ENCODE results near the gene NR6A1. TPM values are rescaled to one million over a fixed set of nuclear protein-coding genes. Genes with fewer than 3 reads are reported as not detected.
A peak's percentile ranks its signal among the peaks of the same experiment; 100 is the strongest.

NR6A1 gene
- total RNA-seq, 1 donor from 2014 or later: 63.8 TPM

GRCh38 chr9:124686918-124687317 is 84.2 kb downstream of the NR6A1 start:
- H3K9me3 Mint-ChIP-seq (ENCODE audit: unreplicated experiment): no peaks in the 10 kb centered on the region
- H3K27me3 Mint-ChIP-seq (ENCODE audit: unreplicated experiment): no peaks in the 10 kb centered on the region
- no peak overlapping the region for H3K4me3 Mint-ChIP-seq (ENCODE audit: unreplicated experiment)
- TF ChIP-seq CTCF (IDR thresholded peaks at IDR 0.05; ENCODE audit: unreplicated experiment): no peak
- peaks cover 9% of the 10 kb centered on the region for H3K4me1 Mint-ChIP-seq (ENCODE audit: unreplicated experiment)
- H3K27ac Mint-ChIP-seq (ENCODE audit: unreplicated experiment): no peak overlapping the region
- peaks cover 4% of the 10 kb centered on the region for H3K36me3 Mint-ChIP-seq (ENCODE audit: low read depth, unreplicated experiment)
- DNase-seq (ENCODE audit: low spot score): no peak

- no peaks in the 10 kb centered on the region for H3K27me3 Mint-ChIP-seq (ENCODE audit: unreplicated experiment)
- peaks cover 9% of the 10 kb centered on the region for H3K4me1 Mint-ChIP-seq (ENCODE audit: unreplicated experiment)
- H3K36me3 Mint-ChIP-seq (ENCODE audit: low read depth, unreplicated experiment): peaks cover 4% of the 10 kb centered on the region
- H3K4me3 Mint-ChIP-seq (ENCODE audit: unreplicated experiment): no peak overlapping the region
- H3K9me3 Mint-ChIP-seq (ENCODE audit: unreplicated experiment): no peaks in the 10 kb centered on the region
- DNase-seq (ENCODE audit: low spot score): no peak
- H3K27ac Mint-ChIP-seq (ENCODE audit: unreplicated experiment): no peak overlapping the region
- no peak for TF ChIP-seq CTCF (IDR thresholded peaks at IDR 0.05; ENCODE audit: unreplicated experiment)
Observed at GRCh38 chr9:124685217-124685616, 85.9 kb downstream of the NR6A1 start.

GRCh38 chr9:124684169-124684568 is 86.9 kb downstream of the NR6A1 start:
- Mint-ChIP-seq H3K4me3 (ENCODE audit: unreplicated experiment) (peak overlapping the region; percentile 6), H3K36me3 (ENCODE audit: low read depth, unreplicated experiment) (peaks cover 4% of the 10 kb centered on the region), H3K27me3 (ENCODE audit: unreplicated experiment) (no peaks in the 10 kb centered on the region), H3K27ac (ENCODE audit: unreplicated experiment) (peak overlapping the region; percentile 21), H3K9me3 (ENCODE audit: unreplicated experiment) (no peaks in the 10 kb centered on the region), H3K4me1 (ENCODE audit: unreplicated experiment) (peaks cover 9% of the 10 kb centered on the region)
- no peak for DNase-seq (ENCODE audit: low spot score)
- TF ChIP-seq CTCF (IDR thresholded peaks at IDR 0.05; ENCODE audit: unreplicated experiment): no peak

- TF ChIP-seq CTCF (IDR thresholded peaks at IDR 0.05; ENCODE audit: unreplicated experiment): no peak
- H3K27me3 Mint-ChIP-seq (ENCODE audit: unreplicated experiment): no peaks in the 10 kb centered on the region
- H3K4me3 Mint-ChIP-seq (ENCODE audit: unreplicated experiment): no peak overlapping the region
- H3K36me3 Mint-ChIP-seq (ENCODE audit: low read depth, unreplicated experiment): peaks cover 4% of the 10 kb centered on the region
- peak overlapping the region; percentile 70 for H3K27ac Mint-ChIP-seq (ENCODE audit: unreplicated experiment)
- no peaks in the 10 kb centered on the region for H3K9me3 Mint-ChIP-seq (ENCODE audit: unreplicated experiment)
- no peak for DNase-seq (ENCODE audit: low spot score)
- H3K4me1 Mint-ChIP-seq (ENCODE audit: unreplicated experiment): peaks cover 9% of the 10 kb centered on the region
Observed at GRCh38 chr9:124683043-124683442, 88.1 kb downstream of the NR6A1 start.

- Mint-ChIP-seq H3K27ac (ENCODE audit: unreplicated experiment) (no peak overlapping the region), H3K4me1 (ENCODE audit: unreplicated experiment) (peaks cover 4% of the 10 kb centered on the region), H3K9me3 (ENCODE audit: unreplicated experiment) (no peaks in the 10 kb centered on the region), H3K4me3 (ENCODE audit: unreplicated experiment) (no peak overlapping the region), H3K36me3 (ENCODE audit: low read depth, unreplicated experiment) (peaks cover 4% of the 10 kb centered on the region), H3K27me3 (ENCODE audit: unreplicated experiment) (no peaks in the 10 kb centered on the region)
- no peak for DNase-seq (ENCODE audit: low spot score)
- no peak for TF ChIP-seq CTCF (IDR thresholded peaks at IDR 0.05; ENCODE audit: unreplicated experiment)
Observed at GRCh38 chr9:124680714-124681390, 90.3 kb downstream of the NR6A1 start.

All from endothelial cell (in vitro differentiated cells).